ENCODE data around the gene SH2D6. TPM values are rescaled to one million over a fixed set of nuclear protein-coding genes. Genes with fewer than 3 reads are reported as not detected.
A peak's percentile ranks its signal among the peaks of the same experiment; 100 is the strongest.

The SH2D6 gene
- total and polyA plus RNA-seq, 9 of the 15 experiments (the other 6 are each of a cell fraction or from before 2014, with no cell fraction given), result 0.07 to 0.76 (median 0.33) TPM; not detected in 2

- TF ChIP-seq AFF1 (IDR thresholded peaks at IDR 0.05; ENCODE audit: low read depth in 1 of 2, partially characterized antibody in 2 of 2) (no peak), SRSF3 (IDR thresholded peaks at IDR 0.05; ENCODE audit: insufficient read depth, low read length) (no peak), ZBTB34 (CRISPR knock-in tag; IDR thresholded peaks at IDR 0.05) (no peak), BACH1 (tag; IDR thresholded peaks at IDR 0.05) (peak; percentile 67; the same call in 1 of the 2 replicates), KLF13 (tag; IDR thresholded peaks at IDR 0.05; ENCODE audit: borderline replicate concordance, low read depth) (0 out of 2 replicates have a peak, but pooled peaks have one; percentile 47), ZNF449 (CRISPR knock-in tag; IDR thresholded peaks at IDR 0.05) (0 out of 2 replicates have a peak, but pooled peaks have one; percentile 34), RHOXF2B (CRISPR knock-in tag; conservative IDR thresholded peaks at IDR 0.05) (no peak), CC2D1A (IDR thresholded peaks at IDR 0.05) (no peak), ZBTB1 (CRISPR knock-in tag; IDR thresholded peaks at IDR 0.05; ENCODE audit: borderline replicate concordance, low read depth) (no peak), NFE2L1 (tag; IDR thresholded peaks at IDR 0.05; ENCODE audit: borderline replicate concordance, low read depth) (no peak), NR2F6 (CRISPR knock-in tag; IDR thresholded peaks at IDR 0.05) (no peak), NEUROD1 (IDR thresholded peaks at IDR 0.05; ENCODE audit: borderline replicate concordance, low read depth, low read length, partially characterized antibody) (no peak), HEY1 (CRISPR knock-in tag; IDR thresholded peaks at IDR 0.05; ENCODE audit: borderline replicate concordance) (no peak), ZNF785 (CRISPR knock-in tag; IDR thresholded peaks at IDR 0.05) (no peak), HINFP (tag; conservative IDR thresholded peaks at IDR 0.05; ENCODE audit: low read depth) (no peak), ARID1B (IDR thresholded peaks at IDR 0.05) (no peak), SMAD4 (CRISPR knock-in tag; conservative IDR thresholded peaks at IDR 0.05) (peak; percentile 87), ZNF431 (CRISPR knock-in tag; IDR thresholded peaks at IDR 0.05) (no peak), GATAD2B (IDR thresholded peaks at IDR 0.05; ENCODE audit: borderline replicate concordance) (peak; percentile 54; the same call in 1 of the 2 replicates)
Measured at GRCh38 chr2:85437488-85438200, 19.1 kb downstream of the SH2D6 start (continued).

Measured in K562 (cell line).